HG03196 (cell line): ENCODE measurements around the gene TMEM190.
A peak's percentile ranks its signal among the peaks of the same experiment; 100 is the strongest.
"Not testable (repeated sequence)": the region's sequence is repeated elsewhere in the genome, so short reads cannot be mapped to it uniquely, and the experiment has no call there.

Source experiments
- ATAC-seq: cut with Tn5 transposase; IDR thresholded peaks from one replicate; pipeline ENCODE4 v1.9.1; 2021; ENCODE audit not compliant: unreplicated experiment

TMEM190 gene

GRCh38 chr19:55389386-55390317, 13.0 kb downstream of the TMEM190 start:
- no peak for ATAC-seq

- no peak for ATAC-seq
Observed at GRCh38 chr19:55390461-55390880, 13.8 kb downstream of the TMEM190 start.

GRCh38 chr19:55391191-55391670, 14.6 kb downstream of the TMEM190 start:
- no peak for ATAC-seq

GRCh38 chr19:55391702-55392615, 15.3 kb downstream of the TMEM190 start:
- ATAC-seq: no peak

- no peak for ATAC-seq
Observed at GRCh38 chr19:55392820-55393761, 16.5 kb downstream of the TMEM190 start.

- no peak for ATAC-seq
Observed at GRCh38 chr19:55398200-55398925, 21.7 kb downstream of the TMEM190 start.

- ATAC-seq: no peak
Observed at GRCh38 chr19:55400281-55401087, 23.9 kb downstream of the TMEM190 start.

GRCh38 chr19:55401390-55401789, 24.8 kb downstream of the TMEM190 start:
- not testable (repeated sequence) for ATAC-seq

GRCh38 chr19:55402509-55402908, 25.9 kb downstream of the TMEM190 start:
- ATAC-seq: no peak

GRCh38 chr19:55405638-55406037, 29.0 kb downstream of the TMEM190 start:
- no peak for ATAC-seq

GRCh38 chr19:55406091-55406825, 29.6 kb downstream of the TMEM190 start:
- no peak for ATAC-seq

GRCh38 chr19:55406826-55407549, 30.4 kb downstream of the TMEM190 start:
- peak; percentile 11 for ATAC-seq

- ATAC-seq: not testable (repeated sequence)
Observed at GRCh38 chr19:55407550-55407799, 30.8 kb downstream of the TMEM190 start, which contains the start of gene UBE2S. Gene UBE2S, minus strand, starts transcription at chr19:55407788. Its CDS starts 199 bp downstream, at chr19:55407589.

GRCh38 chr19:55407800-55408532, 31.3 kb downstream of the TMEM190 start:
- peak; percentile 85 for ATAC-seq

GRCh38 chr19:55408533-55408872, 31.9 kb downstream of the TMEM190 start:
- ATAC-seq: no peak

- not testable (repeated sequence) for ATAC-seq
Observed at GRCh38 chr19:55409179-55409578, 32.6 kb downstream of the TMEM190 start.

- no peak for ATAC-seq
Observed at GRCh38 chr19:55410168-55410567, 33.5 kb downstream of the TMEM190 start.
